GM04504 (cell line): Measurements from ENCODE around the gene LY86.

Experiments used
- DNase-seq: peaks from one replicate; pipeline ENCODE4 v3.0.0-alpha.2; 2012; ENCODE audit warnings: low read depth

Gene LY86

DNA sequence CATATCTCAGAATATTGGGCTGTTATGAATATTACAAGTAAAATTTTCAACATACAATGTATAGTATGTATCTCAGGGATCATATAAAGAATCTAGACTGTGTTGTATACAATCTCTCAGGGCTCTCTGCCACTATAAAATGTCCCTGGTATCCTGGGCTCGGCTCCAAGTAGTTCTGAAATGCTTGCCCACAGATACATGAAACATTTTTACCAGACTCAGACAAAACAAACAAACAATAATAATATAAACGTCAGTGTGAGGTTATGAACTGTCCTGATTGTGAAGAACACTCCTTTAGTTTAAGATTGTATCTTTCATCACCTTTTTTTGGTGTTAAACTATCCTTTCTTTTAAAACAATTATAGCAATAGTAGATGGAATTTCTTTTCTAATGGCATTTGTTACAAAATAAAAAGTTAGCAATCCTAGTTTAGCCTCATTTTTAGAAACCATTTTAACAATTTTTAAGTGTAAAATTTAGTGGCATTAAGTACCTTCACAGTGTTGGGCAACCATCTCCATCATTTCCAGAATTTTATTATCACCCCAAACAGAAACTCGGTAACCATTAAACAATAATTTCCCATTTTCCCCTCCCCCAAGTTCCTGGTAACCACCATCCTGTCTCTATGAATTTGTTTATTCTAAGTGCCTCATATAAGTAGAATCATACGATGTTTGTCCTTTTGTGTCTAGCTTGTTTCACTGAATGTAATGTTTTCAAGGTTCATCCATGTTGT lies 17.4 kb upstream of the LY86 start:
- no peak for DNase-seq

DNA sequence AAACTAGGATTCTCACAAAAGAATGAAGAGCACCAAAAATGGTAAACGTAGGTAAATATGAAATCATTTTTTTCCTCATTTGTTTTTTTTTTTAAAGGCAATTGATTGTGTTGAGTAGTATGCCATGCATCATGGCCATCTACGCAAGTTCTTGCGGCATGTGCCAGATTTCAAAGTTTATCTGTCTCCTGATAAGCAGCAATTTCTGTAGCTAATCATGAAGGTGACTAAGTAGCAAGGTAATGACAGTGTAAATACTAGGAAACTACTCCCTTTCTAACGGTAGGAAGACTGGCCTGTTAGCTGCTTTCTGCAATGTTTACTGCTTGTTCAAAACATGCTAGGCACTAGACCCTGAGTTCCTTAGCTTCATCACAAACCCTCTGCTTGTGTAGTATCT lies 13.4 kb upstream of the LY86 start:
- no peak for DNase-seq

DNA sequence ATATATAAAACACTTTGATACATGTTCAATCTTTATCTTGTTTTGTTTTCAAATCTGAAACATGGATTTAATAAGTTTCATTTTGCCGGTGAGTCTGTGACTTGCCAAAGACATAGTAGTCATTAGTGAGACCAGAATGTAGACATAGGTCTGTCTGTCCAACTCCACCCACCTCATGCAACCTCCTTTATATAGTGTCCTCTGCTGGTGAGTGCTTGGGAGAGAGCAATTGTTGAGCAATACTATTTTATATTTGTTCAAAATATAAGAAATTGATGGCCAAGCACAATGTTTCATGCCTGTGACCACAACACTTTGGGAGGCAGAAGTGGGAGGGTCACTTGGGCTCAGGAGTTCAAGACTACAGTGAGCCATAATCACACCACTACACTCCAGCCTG lies 10.8 kb upstream of the LY86 start:
- no peak for DNase-seq

GRCh38 chr6:6579281-6579680 lies 9.2 kb upstream of the LY86 start:
- no peak for DNase-seq

- no peak for DNase-seq
Measured at GRCh38 chr6:6580225-6580856, 8.2 kb upstream of the LY86 start.

- DNase-seq = no peak
Measured at GRCh38 chr6:6581054-6581453, 7.5 kb upstream of the LY86 start.

DNA sequence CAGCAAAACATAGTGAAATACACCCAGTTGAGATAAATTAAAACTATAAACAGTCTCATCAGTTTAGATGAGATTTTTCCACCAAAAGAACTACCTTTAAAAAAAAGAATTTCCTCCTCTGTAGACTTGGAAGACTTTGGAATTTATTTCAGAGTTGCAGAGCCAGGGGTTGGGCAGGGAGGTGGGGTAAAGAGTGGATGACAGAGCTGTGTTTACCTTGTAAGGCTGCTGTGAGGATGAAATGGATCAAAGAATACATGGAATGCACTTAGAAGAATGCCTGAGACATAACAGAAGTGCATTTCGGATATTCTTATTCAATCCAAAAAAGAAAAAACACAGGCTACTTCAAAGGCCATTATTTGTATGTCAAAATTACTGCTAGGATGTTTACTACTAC lies 6.4 kb upstream of the LY86 start:
- DNase-seq = no peak

GRCh38 chr6:6583836-6584235 lies 4.7 kb upstream of the LY86 start:
- DNase-seq = no peak

DNA sequence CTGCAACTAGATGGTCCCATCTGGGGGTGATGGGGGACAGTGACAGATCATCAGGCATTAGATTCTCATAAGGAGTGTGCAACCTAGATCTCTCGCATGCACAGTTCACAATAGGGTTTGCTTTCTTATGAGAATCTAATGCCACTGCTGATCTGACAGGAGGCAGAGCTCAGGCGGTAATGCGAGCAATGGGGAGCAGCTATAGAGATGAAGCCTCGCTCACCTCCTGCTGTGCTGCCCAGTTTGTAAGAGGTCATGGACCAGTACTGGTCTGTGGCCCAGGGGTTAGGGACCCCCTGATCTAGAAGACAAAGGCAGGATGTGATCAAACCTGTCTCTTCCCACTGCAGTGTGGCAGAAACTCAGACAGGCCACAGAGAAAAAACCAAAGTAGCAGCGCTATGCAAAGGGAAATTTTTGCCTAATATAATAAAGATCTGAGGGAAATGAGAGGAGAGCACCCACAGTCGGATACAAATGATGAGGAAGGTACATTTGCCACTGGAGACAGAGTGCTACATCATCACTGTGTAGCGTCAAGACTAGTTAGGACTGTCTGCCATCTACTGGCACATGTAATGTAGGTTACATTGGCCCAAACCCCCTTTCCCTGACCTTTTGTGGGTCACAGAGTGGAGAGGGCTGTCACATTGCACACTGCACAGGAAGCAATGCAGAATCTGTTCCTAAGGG lies 4.1 kb upstream of the LY86 start:
- DNase-seq = no peak

- no peak for DNase-seq
Measured at GRCh38 chr6:6585003-6585311, 3.6 kb upstream of the LY86 start.

DNA sequence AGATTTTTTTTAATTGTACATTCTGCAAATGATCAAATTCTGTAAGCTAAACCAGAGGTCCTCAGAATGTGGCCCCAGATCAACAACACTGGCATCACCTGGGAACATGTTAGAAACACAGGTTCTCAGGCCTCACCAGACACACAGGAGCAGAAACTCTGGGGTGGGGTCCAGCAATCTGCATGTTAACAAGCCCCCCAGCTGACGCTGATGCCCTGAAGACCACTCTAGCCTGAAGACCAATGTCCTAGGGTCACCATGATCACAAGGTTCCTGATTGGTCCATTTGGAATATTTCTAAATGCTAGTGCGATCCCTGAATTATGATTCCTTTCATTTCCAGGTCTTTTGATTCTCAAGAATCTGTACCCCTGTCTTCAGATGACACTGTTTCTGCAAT lies 2.4 kb upstream of the LY86 start:
- no peak for DNase-seq

DNA sequence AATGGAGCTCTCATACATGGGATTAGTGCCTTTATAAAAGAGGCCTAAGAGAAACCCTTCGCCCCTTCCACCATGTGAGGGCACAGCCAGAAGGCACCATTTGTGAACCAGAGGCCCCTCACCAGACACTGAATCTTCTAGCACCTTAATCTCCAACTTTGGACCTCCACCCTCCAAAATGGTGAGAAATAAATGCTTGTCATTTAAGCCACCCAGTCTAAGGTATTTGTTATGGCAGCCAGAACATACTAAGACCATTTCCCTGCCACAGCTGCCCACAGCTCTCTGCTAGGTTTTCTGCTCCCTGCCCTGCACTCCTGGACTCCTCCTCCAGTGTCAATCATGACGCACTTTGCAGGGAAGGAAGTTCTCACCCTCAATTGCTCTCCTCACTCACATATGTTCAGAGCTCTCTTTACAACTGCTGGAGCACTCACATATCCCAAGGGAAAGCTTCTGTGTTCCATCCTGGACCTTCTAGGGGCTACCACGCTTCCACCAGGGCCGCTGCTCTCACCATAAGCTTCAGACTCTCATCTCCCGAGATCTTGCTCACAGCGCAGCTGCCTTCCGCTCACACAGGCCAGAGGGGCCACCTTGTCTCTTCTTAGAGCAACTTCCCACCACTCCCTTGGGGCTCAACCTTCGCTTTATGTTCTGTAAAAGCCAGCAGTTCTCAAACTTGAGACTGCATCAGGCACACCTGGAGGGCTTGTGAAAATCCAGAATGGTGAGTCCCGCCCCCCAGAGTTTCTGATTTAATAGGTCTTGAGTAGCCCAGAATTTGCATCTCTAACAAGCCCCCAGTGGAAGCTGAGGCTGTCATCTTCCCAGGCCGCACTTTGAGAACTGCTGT lies 1.6 kb upstream of the LY86 start:
- no peak for DNase-seq

- DNase-seq = no peak
Measured at GRCh38 chr6:6587696-6588063, 840 bp upstream of the LY86 start.

DNA sequence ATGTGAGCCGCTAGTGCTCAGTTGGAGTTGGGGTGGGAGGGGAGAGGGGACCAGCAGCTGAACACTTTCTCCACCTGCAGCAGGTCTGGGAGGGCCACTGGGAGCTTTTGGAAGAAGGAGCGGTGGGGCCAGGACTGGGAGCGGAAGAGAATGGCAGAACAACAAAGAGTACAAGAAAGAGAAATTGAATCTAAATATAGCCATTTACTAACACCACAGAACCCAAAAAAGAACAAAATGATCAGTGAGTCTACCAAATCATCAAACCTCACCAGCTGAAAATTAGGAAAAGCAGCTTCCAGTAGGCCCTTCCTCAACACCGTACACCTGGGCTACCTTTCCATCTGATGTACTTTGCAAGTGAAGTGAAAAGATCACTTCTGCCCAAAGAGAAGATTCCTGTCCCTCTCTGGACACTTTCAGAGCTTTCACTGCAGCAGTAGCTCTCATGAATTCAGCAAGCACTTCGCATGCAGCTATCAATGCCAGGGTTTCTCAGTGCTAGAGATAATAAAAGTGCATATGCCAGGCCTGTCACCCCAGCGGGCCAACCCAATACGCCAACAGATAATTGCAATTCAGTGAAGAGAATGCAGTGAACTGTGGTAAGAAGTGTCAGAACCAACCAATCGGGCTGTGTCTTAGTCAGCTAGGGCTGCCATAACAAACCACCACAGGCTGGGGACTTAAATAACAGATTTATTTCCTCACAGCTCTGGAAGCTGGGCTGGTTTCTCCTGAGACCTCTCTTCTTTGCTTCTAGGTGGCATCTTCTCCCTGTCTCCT lies 597 bp downstream of the LY86 start:
- DNase-seq = no peak

DNA sequence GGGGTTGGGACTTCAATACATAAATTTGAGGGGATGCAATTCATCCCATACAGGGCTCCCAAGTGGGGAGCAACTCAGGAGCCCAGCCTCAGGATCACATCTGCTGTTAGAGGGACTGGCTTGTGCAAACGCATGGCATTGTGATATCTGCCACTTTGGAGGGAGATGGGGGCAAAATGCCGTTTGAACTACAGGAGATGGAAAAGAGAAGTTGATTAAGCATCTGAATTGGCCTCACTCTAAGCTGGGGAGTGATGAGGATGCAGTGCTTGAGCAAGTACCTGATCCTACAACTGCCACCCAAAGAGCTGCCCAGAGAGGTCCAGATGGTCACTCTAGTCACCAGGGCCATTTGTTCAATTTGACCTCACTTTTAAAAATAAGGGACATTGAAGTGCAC lies 2.0 kb downstream of the LY86 start:
- DNase-seq = no peak

- no peak for DNase-seq
Measured at GRCh38 chr6:6591778-6592465, 3.4 kb downstream of the LY86 start.

DNA sequence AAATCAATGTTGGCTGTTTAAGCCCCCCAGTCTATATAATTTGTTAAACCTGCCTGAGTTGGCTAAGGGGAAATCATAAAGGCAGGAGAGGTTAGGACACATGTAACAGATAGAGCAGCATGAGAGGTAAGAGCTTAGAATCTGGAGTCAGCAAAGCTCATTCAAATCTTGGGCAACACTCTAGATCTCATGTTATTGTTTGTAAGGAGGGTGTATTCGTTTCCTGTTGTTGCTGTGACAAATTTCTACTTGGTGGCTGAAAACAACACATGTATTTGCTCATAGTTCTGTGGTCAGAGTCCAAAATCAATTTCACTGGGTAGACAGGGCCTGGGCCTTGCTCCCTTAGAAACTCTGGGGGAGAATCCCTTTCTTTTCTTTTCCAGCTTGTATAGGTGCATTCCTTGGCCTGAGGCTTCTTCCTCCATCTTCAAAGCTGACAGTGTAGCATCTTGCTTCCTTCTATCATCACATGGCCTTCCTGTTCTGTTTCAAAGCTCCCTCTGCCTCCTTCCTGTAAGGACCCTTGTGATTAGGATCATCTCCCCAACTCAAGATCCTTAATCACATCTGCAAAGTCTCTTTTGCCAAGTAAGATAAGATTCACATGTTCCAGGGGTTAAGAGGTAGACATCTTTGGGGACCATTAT lies 4.4 kb downstream of the LY86 start:
- DNase-seq = no peak

- no peak for DNase-seq
Measured at GRCh38 chr6:6593867-6594468, 5.4 kb downstream of the LY86 start.

GRCh38 chr6:6595025-6595424 lies 6.5 kb downstream of the LY86 start:
- no peak for DNase-seq

DNA sequence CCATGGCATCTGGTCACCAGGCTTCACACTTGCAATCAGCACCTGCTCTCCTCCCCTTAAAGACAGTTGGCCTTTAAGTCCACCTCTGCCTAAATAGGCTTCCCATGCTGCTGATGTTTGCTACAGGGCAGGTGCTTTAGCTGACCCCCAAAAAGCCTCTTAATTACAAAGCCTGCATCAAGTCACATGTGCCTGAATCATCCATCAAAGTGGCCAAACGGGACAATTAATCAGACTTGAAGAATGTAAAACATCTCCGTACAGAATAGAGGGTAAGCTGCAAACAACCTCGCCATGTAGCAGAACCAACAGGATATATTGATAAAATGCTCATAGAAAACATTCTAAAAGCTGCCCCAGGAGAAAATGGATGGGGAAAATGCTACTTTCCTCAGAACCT lies 7.4 kb downstream of the LY86 start:
- DNase-seq = no peak
